ENCODE measurements around the gene ROBO3. TPM values are rescaled to one million over a fixed set of nuclear protein-coding genes. Genes with fewer than 3 reads are reported as not detected.

Gene ROBO3
- total RNA-seq, 1 donor from 2014 or later, result 14.1 TPM

- DNase-seq (ENCODE audit: low read depth), result no peak
Measured at GRCh38 chr11:124844664-124845079, 20.6 kb upstream of the ROBO3 start.

- DNase-seq (ENCODE audit: low read depth), result no peak
Measured at GRCh38 chr11:124846070-124846673, 19.1 kb upstream of the ROBO3 start.

GRCh38 chr11:124859171-124859570, 6.1 kb upstream of the ROBO3 start:
- no peak for DNase-seq (ENCODE audit: low read depth)

- DNase-seq (ENCODE audit: low read depth), result no peak
Measured at GRCh38 chr11:124861670-124862069, 3.6 kb upstream of the ROBO3 start.

GRCh38 chr11:124863137-124863825, 2.0 kb upstream of the ROBO3 start:
- DNase-seq (ENCODE audit: low read depth), result peak; percentile 44

GRCh38 chr11:124863826-124864165, 1.4 kb upstream of the ROBO3 start:
- DNase-seq (ENCODE audit: low read depth), result no peak

- DNase-seq (ENCODE audit: low read depth), result no peak
Measured at GRCh38 chr11:124864176-124864891, 898 bp upstream of the ROBO3 start.

GRCh38 chr11:124864892-124865180, 396 bp upstream of the ROBO3 start:
- DNase-seq (ENCODE audit: low read depth), result no peak

GRCh38 chr11:124865902-124866851, 945 bp downstream of the ROBO3 start:
- DNase-seq (ENCODE audit: low read depth), result no peak

- peak; percentile 42 for DNase-seq (ENCODE audit: low read depth)
Measured at GRCh38 chr11:124867700-124868099, 2.5 kb downstream of the ROBO3 start.

GRCh38 chr11:124868331-124869274, 3.4 kb downstream of the ROBO3 start:
- no peak for DNase-seq (ENCODE audit: low read depth)

- DNase-seq (ENCODE audit: low read depth), result no peak
Measured at GRCh38 chr11:124869331-124869730, 4.1 kb downstream of the ROBO3 start.

GRCh38 chr11:124869856-124870387, 4.7 kb downstream of the ROBO3 start:
- DNase-seq (ENCODE audit: low read depth), result no peak

- no peak for DNase-seq (ENCODE audit: low read depth)
Measured at GRCh38 chr11:124870430-124870829, 5.2 kb downstream of the ROBO3 start.

- DNase-seq (ENCODE audit: low read depth), result no peak
Measured at GRCh38 chr11:124872280-124872679, 7.0 kb downstream of the ROBO3 start.

- DNase-seq (ENCODE audit: low read depth), result no peak
Measured at GRCh38 chr11:124872741-124873140, 7.5 kb downstream of the ROBO3 start.

- DNase-seq (ENCODE audit: low read depth), result no peak
Measured at GRCh38 chr11:124873951-124874350, 8.7 kb downstream of the ROBO3 start.

GRCh38 chr11:124874571-124875255, 9.5 kb downstream of the ROBO3 start:
- DNase-seq (ENCODE audit: low read depth), result no peak

GRCh38 chr11:124875401-124875800, 10.2 kb downstream of the ROBO3 start:
- no peak for DNase-seq (ENCODE audit: low read depth)
